H1 (cell line): ENCODE measurements around the gene TBC1D22A. TPM values are rescaled to one million over a fixed set of nuclear protein-coding genes. Genes with fewer than 3 reads are reported as not detected.

Source experiments
- CTCF ChIA-PET: fragments of 300-600 bp; sonication (Branson Sonifier 250); formaldehyde crosslinking; loops from one replicate; lab custom pipeline; 2021; ENCODE audit not compliant: partially characterized antibody; lab: Charles Lee
- POLR2A ChIA-PET: fragments of 300-600 bp; sonication (Branson Sonifier 250); formaldehyde crosslinking; loops from one replicate; lab custom pipeline; 2021; ENCODE audit warnings: inconsistent platforms; ENCODE audit not compliant: partially characterized antibody; lab: Charles Lee
- DNase-seq, 2 experiments: peaks; one replicate each; pipeline versions ENCODE4 v3.0.0 to v3.0.0-alpha.2; 2010 to 2022; ENCODE audit warnings: low spot score in 2 of 2, low read depth in 1 of 2, mixed read lengths in 1 of 2
- FAIRE-seq: peaks from 2 replicates; lab custom pipeline; 2011; peaks lifted over from hg19 to GRCh38; lab: Jason Lieb, UNC
- H2AFZ ChIP-seq: 2 replicates; pipeline ENCODE4 v1.8.1; 2012; ENCODE audit warnings: low read length, inconsistent platforms
- H2AK5ac ChIP-seq: 2 replicates; pipeline ENCODE4 v1.6.1; 2013; ENCODE audit warnings: low read depth, low read length
- H2BK120ac ChIP-seq: replicated peaks from 2 replicates; pipeline ENCODE3; 2013; ENCODE audit warnings: low read depth, low read length, inconsistent platforms
- H2BK12ac ChIP-seq: 2 replicates; pipeline ENCODE4 v1.6.1; 2013; ENCODE audit warnings: low read depth, low read length
- H2BK15ac ChIP-seq: 2 replicates; pipeline ENCODE4 v1.6.1; 2013; ENCODE audit warnings: low read length
- H2BK20ac ChIP-seq: 2 replicates; pipeline ENCODE4 v1.6.1; 2013; ENCODE audit warnings: low read length
- H2BK5ac ChIP-seq: 2 replicates; pipeline ENCODE4 v1.6.1; 2013; ENCODE audit warnings: low read depth, low read length
- H3K14ac ChIP-seq: 2 replicates; pipeline ENCODE4 v1.6.1; 2013; ENCODE audit warnings: inconsistent platforms; ENCODE audit not compliant: insufficient read length
- H3K18ac ChIP-seq: 2 replicates; pipeline ENCODE4 v1.6.1; 2013; ENCODE audit warnings: low read length; ENCODE audit errors: extremely low read depth
- H3K23ac ChIP-seq: 2 replicates; pipeline ENCODE4 v1.6.1; 2013; ENCODE audit warnings: inconsistent platforms; ENCODE audit not compliant: insufficient read length
- H3K23me2 ChIP-seq: 2 replicates; pipeline ENCODE4 v1.6.1; 2013; ENCODE audit warnings: low read depth, low read length
- H3K27ac ChIP-seq: 2 replicates; pipeline ENCODE4 v1.6.1; 2011; ENCODE audit warnings: low read depth, low read length, inconsistent platforms
- H3K27me3 ChIP-seq, 4 experiments: replicated peaks in 1 of 4; 1 replicate in 1 of 4; 2 replicates in 3 of 4; pipeline versions ENCODE4 v1.6.1 to v1.8.1; 2011 to 2013; ENCODE audit warnings: low read length in 3 of 4, mild to moderate bottlenecking in 3 of 4, inconsistent platforms in 2 of 4, mixed read lengths in 2 of 4, moderate library complexity in 1 of 4; ENCODE audit not compliant: control insufficient read depth in 3 of 4, insufficient read depth in 3 of 4; ENCODE audit errors: extremely low read depth in 1 of 4
- H3K36me3 ChIP-seq, 4 experiments: 2 replicates each; pipeline versions ENCODE4 v1.6.1 to v1.8.1; 2011 to 2013; ENCODE audit warnings: mild to moderate bottlenecking in 4 of 4, low read length in 3 of 4, moderate library complexity in 2 of 4, control low read depth in 1 of 4, inconsistent platforms in 1 of 4; ENCODE audit not compliant: insufficient read depth in 4 of 4, control insufficient read depth in 2 of 4
- H3K4ac ChIP-seq: replicated peaks from 2 replicates; pipeline ENCODE3; 2013; ENCODE audit warnings: low read length, low read depth, mixed read lengths, inconsistent platforms; ENCODE audit not compliant: insufficient read length
- H3K4me1 ChIP-seq, 4 experiments: replicated peaks in 1 of 4; 1 replicate in 1 of 4; 2 replicates in 3 of 4; pipeline versions ENCODE4 v1.6.1 to v1.8.1; 2011 to 2013; ENCODE audit warnings: low read length in 3 of 4, inconsistent platforms in 2 of 4, mixed read lengths in 1 of 4; ENCODE audit not compliant: insufficient read depth in 4 of 4, control insufficient read depth in 3 of 4
- H3K4me2 ChIP-seq, 2 experiments: 2 replicates each; pipeline versions ENCODE4 v1.6.1 to v1.8.1; 2011 to 2013; ENCODE audit warnings: low read depth in 2 of 2, low read length in 2 of 2, control low read depth in 1 of 2, inconsistent platforms in 1 of 2, mild to moderate bottlenecking in 1 of 2; ENCODE audit not compliant: insufficient read depth in 1 of 2
- H3K4me3 ChIP-seq, 4 experiments: fragments of 200-600, 300-600 bp in 1 of 4; sonication (generic), shearing (Covaris generic), sonication (Bioruptor Twin) in 1 of 4; 2 replicates each; pipeline versions ENCODE4 v1.5.1 to v1.8.1; 2011 to 2016; ENCODE audit warnings: low read length in 4 of 4, low read depth in 3 of 4, control low read depth in 2 of 4, inconsistent platforms in 2 of 4, mild to moderate bottlenecking in 2 of 4, mixed read lengths in 1 of 4, moderate library complexity in 1 of 4; ENCODE audit not compliant: insufficient read depth in 2 of 4; ENCODE audit errors: extremely low read depth in 1 of 4
- H3K56ac ChIP-seq: replicated peaks from 2 replicates; pipeline ENCODE3; 2013; ENCODE audit warnings: low read depth, mild to moderate bottlenecking, mixed read lengths, low read length, inconsistent platforms; ENCODE audit not compliant: insufficient read length
- H3K79me1 ChIP-seq: 2 replicates; pipeline ENCODE4 v1.6.1; 2013; ENCODE audit warnings: low read depth, low read length, control low read depth
- H3K79me2 ChIP-seq, 2 experiments: 2 replicates each; pipeline versions ENCODE4 v1.6.1 to v1.8.1; 2012 to 2013; ENCODE audit warnings: low read length in 2 of 2, mild to moderate bottlenecking in 2 of 2, inconsistent platforms in 1 of 2; ENCODE audit not compliant: insufficient read depth in 2 of 2, control insufficient read depth in 1 of 2
- H3K9ac ChIP-seq, 4 experiments: replicated peaks in 1 of 4; 1 replicate in 1 of 4; 2 replicates in 3 of 4; pipeline versions ENCODE4 v1.6.1 to v1.8.1; 2011 to 2013; ENCODE audit warnings: low read depth in 3 of 4, low read length in 3 of 4, control low read depth in 2 of 4, mild to moderate bottlenecking in 2 of 4, moderate library complexity in 2 of 4, inconsistent platforms in 1 of 4; ENCODE audit errors: extremely low read depth in 1 of 4
- H3K9me3 ChIP-seq, 2 experiments: 2 replicates each; pipeline versions ENCODE4 v1.6.1 to v1.8.1; 2012 to 2013; ENCODE audit warnings: mild to moderate bottlenecking in 2 of 2, moderate library complexity in 2 of 2, control low read depth in 1 of 2, inconsistent platforms in 1 of 2, low read depth in 1 of 2, low read length in 1 of 2, mixed read lengths in 1 of 2; ENCODE audit not compliant: insufficient read depth in 2 of 2
- H4K20me1 ChIP-seq, 2 experiments: replicated peaks in 1 of 2; 2 replicates each; pipeline versions ENCODE3 to v1.8.1; 2011 to 2013; ENCODE audit warnings: inconsistent platforms in 2 of 2, low read length in 2 of 2, mild to moderate bottlenecking in 1 of 2; ENCODE audit not compliant: insufficient read depth in 2 of 2, control insufficient read depth in 1 of 2
- H4K5ac ChIP-seq: 2 replicates; pipeline ENCODE4 v1.6.1; 2013; ENCODE audit warnings: low read length, low read depth, mixed read lengths, inconsistent platforms; ENCODE audit not compliant: insufficient read length
- H4K8ac ChIP-seq: 2 replicates; pipeline ENCODE4 v1.8.0; 2013; ENCODE audit warnings: mild to moderate bottlenecking, moderate library complexity, low read length, inconsistent platforms; ENCODE audit not compliant: insufficient read depth; ENCODE audit errors: extremely low read depth
- H4K91ac ChIP-seq: replicated peaks from 2 replicates; pipeline ENCODE3; 2013; ENCODE audit warnings: low read length, mixed read lengths, inconsistent platforms; ENCODE audit not compliant: insufficient read length
- WGBS, 2 experiments: shearing (Covaris generic) in 1 of 2; methylation state at CpG; one replicate each; pipeline versions ENCODE4 v1.1.6 to v1.1.7; 2013 to 2015; ENCODE audit warnings: low lambda C conversion rate in 2 of 2, mixed read lengths in 2 of 2, inconsistent platforms in 1 of 2, low coverage in 1 of 2, missing lambda C conversion rate in 1 of 2; ENCODE audit not compliant: insufficient replicate concordance in 2 of 2, insufficient coverage in 1 of 2, insufficient read length in 1 of 2; ENCODE audit errors: extremely low coverage in 1 of 2, missing lambda C conversion rate in 1 of 2; 5-methylcytosine and 5-hydroxymethylcytosine counted together
- polyA plus RNA-seq, 7 experiments: library from polyadenylated mRNA; depleted of rRNA in 3 of 7; stranded (reverse) in 5 of 7; unstranded in 2 of 7; fragments of >200 nt in 5 of 7; fragments of 200-250 nt in 2 of 7; gene quantifications; 1 replicate in 5 of 7; 2 replicates in 1 of 7; 4 replicates in 1 of 7; pipeline versions ENCODE4 v1.2.1 to v1.2.3, GENCODE V29; 2011 to 2013; ENCODE audit warnings: missing spikeins in 2 of 7, mixed read lengths in 2 of 7
- total RNA-seq: library from RNA; stranded (reverse); fragmentation: NEBNext Ultra II Directional; extraction: Animal tissue kit (Norgen Biotek cat#: 25700); gene quantifications from 2 replicates; pipeline ENCODE4 v1.2.1, GENCODE V29; 2021

TBC1D22A gene
- total and polyA plus RNA-seq, 2 of the 8 experiments (the other 6 are each of a cell fraction or from before 2014, with no cell fraction given), result 11.9 to 18.4 TPM

DNA sequence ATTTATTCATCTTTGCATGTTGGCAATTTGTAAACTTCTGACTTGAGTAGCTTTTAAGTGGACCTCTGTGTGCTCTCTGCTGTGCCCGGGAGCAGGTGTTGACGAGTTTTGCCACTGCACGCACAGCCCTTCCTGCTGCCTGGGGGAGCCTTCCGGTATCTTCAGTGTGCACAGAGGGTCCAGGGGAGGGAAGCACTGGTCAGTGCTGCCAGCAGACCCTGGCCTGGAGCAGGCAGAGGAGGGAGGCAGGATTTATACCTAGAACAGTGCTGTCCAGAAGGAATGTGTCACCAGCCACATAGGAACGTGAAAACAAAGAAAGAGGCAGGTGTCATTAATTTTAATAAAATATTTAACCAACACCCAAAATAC, 403.6 kb downstream of the TBC1D22A start:
- no peak overlapping the region for H2BK15ac ChIP-seq
- H2AK5ac ChIP-seq, result no peak overlapping the region
- H3K9me3 ChIP-seq, result no peaks in the 10 kb centered on the region
- H4K8ac ChIP-seq, result peak overlapping the region; percentile 71; the same call in 1 of the 2 replicates
- no peak overlapping the region for H3K18ac ChIP-seq
- POLR2A ChIA-PET, result no interaction called here
- FAIRE-seq, result no peak
- no peak overlapping the region for H3K9ac ChIP-seq
- 88% methylated on average over 5 of the region's 5 CpGs; no CpG with 5 or more reads in 1 of the 2 experiments for WGBS, 2 experiments
- no peaks in the 10 kb centered on the region for H3K27me3 ChIP-seq
- H4K91ac ChIP-seq, result no peak overlapping the region
- no peak overlapping the region for H3K23ac ChIP-seq
- no peak overlapping the region for H3K4me2 ChIP-seq
- no peaks in the 10 kb centered on the region for H3K79me1 ChIP-seq
- no peak overlapping the region for H2BK120ac ChIP-seq
- no peaks in the 10 kb centered on the region for H3K79me2 ChIP-seq
- H3K4ac ChIP-seq, result no peak overlapping the region
- H3K14ac ChIP-seq, result no peak overlapping the region
- H3K27ac ChIP-seq, result no peak overlapping the region
- no peak overlapping the region for H2BK5ac ChIP-seq
- H2BK20ac ChIP-seq, result no peak overlapping the region
- no peak overlapping the region for H2BK12ac ChIP-seq
- no peak overlapping the region for H3K56ac ChIP-seq
- H3K4me1 ChIP-seq, result no peaks in the 10 kb centered on the region; a peak in 1 of 7 replicates
- no peak overlapping the region for H2AFZ ChIP-seq
- no peak for DNase-seq
- H3K4me3 ChIP-seq, result no peak overlapping the region
- CTCF ChIA-PET, result interaction anchor here (1.1 kb wide), 1 partner anchor 347 kb away, joined by 3 read pairs; no protein-coding TSS in a partner anchor
- no peak overlapping the region for H4K5ac ChIP-seq
- H3K23me2 ChIP-seq, result no peaks in the 10 kb centered on the region
- H3K36me3 ChIP-seq, result no peaks in the 10 kb centered on the region
- no peaks in the 10 kb centered on the region for H4K20me1 ChIP-seq
